NT2/D1 (cell line): Measurements from ENCODE around the gene CADPS2.

Source experiments
- SUZ12 ChIP-seq: IDR thresholded peaks from 2 replicates; pipeline ENCODE4 v1.6.1; 2011; ENCODE audit not compliant: insufficient read length, insufficient read depth; ENCODE audit errors: extremely low read depth
- YY1 ChIP-seq: IDR thresholded peaks from 2 replicates; pipeline ENCODE4 v1.6.1; 2011; ENCODE audit not compliant: insufficient read length, insufficient read depth
- ZNF274 ChIP-seq: IDR thresholded peaks from 2 replicates; pipeline ENCODE4 v1.6.1; 2011; ENCODE audit warnings: mild to moderate bottlenecking, low read depth, low read length

GRCh38 chr7:122803323-122803722, 82.9 kb downstream of the CADPS2 start:
- TF ChIP-seq YY1 (no peak), ZNF274 (no peak), SUZ12 (no peak)
